ENCODE results near the gene ABCG5.
A peak's percentile ranks its signal among the peaks of the same experiment; 100 is the strongest.

ABCG5 gene

GRCh38 chr2:43774617-43775016 is 64.0 kb downstream of the ABCG5 start:
- no peaks in the 10 kb centered on the region for H3K4me1 ChIP-seq (ENCODE audit: insufficient read depth, low read length)
- no peaks in the 10 kb centered on the region for H3K27me3 ChIP-seq (ENCODE audit: control insufficient read depth in 1 of 2, insufficient read depth in 2 of 2, low read length in 2 of 2)
- H3K4me3 ChIP-seq (ENCODE audit: low read depth in 1 of 2, low read length in 2 of 2), result peak overlapping the region; percentile 83 to 84
- peak overlapping the region; percentile 78 for H3K27ac ChIP-seq (ENCODE audit: low read depth, low read length)
- H3K36me3 ChIP-seq (ENCODE audit: insufficient read depth, low read length), result peaks cover 15% of the 10 kb centered on the region
- H3K9me3 ChIP-seq (ENCODE audit: low read length), result no peaks in the 10 kb centered on the region
- H3K9ac ChIP-seq (ENCODE audit: low read length), result peak overlapping the region; percentile 67

DNA sequence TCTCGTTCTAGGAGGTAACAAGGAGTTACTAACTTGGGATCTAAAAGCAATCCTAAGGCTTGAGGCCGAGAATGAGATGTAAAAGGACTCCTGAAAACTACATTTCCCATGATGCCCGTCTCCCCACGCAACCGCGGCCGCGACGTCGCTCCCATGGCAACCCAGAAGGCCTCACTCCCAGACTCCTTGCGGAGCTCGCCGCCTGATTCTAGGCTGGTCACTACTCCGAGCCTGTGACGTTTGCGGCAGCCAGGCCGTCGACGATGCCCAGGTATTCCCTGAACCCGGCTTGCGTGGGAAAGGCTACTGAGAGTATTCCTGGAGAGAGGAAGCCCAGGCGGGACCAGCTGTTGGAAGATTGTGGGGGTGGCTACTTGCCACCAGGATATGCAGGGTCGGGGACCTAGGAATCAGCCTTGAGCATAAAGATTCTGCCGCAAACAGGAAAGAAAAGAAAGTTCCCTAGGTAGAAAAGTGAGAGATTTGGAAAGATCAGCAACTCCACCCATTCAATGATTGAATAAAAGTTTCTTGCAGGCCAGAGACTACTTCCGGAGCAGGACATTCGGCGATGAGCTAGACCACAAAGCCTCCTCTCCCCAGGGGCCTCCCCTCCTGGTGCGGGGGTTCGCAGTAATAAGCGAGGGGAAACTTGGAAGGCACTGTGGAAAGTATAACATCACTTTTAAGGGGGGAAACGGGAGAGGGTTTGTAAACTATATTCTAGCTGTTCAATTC is 64.6 kb downstream of the ABCG5 start, which contains the start of gene DYNC2LI1:
DYNC2LI1 (plus strand) TSS at position 164 of the 738 bp plus-strand sequence; CDS start at position 264, 100 bp downstream.
- Histone ChIP-seq H3K4me1 (ENCODE audit: insufficient read depth, low read length) (no peaks in the 10 kb centered on the region), H3K36me3 (ENCODE audit: insufficient read depth, low read length) (peaks cover 12% of the 10 kb centered on the region), H3K9me3 (ENCODE audit: low read length) (no peaks in the 10 kb centered on the region), H3K27ac (ENCODE audit: low read depth, low read length) (peak within 1 kb of the TSS; percentile 78), H3K4me3 (ENCODE audit: low read depth in 1 of 2, low read length in 2 of 2) (peak within 1 kb of the TSS; percentile 83 to 84), H3K9ac (ENCODE audit: low read length) (peak within 1 kb of the TSS; percentile 67), H3K27me3 (ENCODE audit: control insufficient read depth in 1 of 2, insufficient read depth in 2 of 2, low read length in 2 of 2) (no peaks in the 10 kb centered on the region)

DNA sequence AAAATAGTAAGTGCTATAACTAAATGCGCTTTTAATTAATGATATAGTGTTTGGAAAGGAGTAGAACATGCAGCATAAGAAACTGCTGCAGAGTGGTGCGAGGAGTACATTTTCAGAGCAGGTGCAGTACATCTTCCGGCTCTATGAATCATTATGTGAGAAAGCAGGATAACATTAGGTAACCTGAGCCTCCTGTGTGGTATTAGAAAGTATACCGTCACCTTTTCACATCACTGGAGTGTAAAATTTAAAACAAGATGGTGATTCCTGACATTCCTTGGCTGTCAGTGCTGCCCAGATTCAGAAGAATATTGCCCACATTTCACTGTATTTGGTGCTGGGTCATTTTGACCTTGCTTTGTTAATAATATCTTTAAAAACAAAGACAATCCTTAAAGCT is 72.6 kb downstream of the ABCG5 start:
- no peak overlapping the region for H3K27ac ChIP-seq (ENCODE audit: low read depth, low read length)

GRCh38 chr2:43764086-43764705 is 74.4 kb downstream of the ABCG5 start:
- Histone ChIP-seq H3K9ac (ENCODE audit: low read length) (no peak overlapping the region), H3K4me1 (ENCODE audit: insufficient read depth, low read length) (no peaks in the 10 kb centered on the region), H3K27me3 (ENCODE audit: control insufficient read depth in 1 of 2, insufficient read depth in 2 of 2, low read length in 2 of 2) (no peaks in the 10 kb centered on the region), H3K27ac (ENCODE audit: low read depth, low read length) (no peak overlapping the region), H3K4me3 (ENCODE audit: low read depth in 1 of 2, low read length in 2 of 2) (no peak overlapping the region), H3K9me3 (ENCODE audit: low read length) (no peaks in the 10 kb centered on the region), H3K36me3 (ENCODE audit: insufficient read depth, low read length) (peaks cover 12% of the 10 kb centered on the region)

More for the DNA sequence above, 72.6 kb downstream of the ABCG5 start:
- H3K36me3 ChIP-seq (ENCODE audit: insufficient read depth, low read length), result peaks cover 12% of the 10 kb centered on the region
- no peak overlapping the region for H3K9ac ChIP-seq (ENCODE audit: low read length)
- no peak overlapping the region for H3K4me3 ChIP-seq (ENCODE audit: low read depth in 1 of 2, low read length in 2 of 2)
- no peaks in the 10 kb centered on the region for H3K27me3 ChIP-seq (ENCODE audit: control insufficient read depth in 1 of 2, insufficient read depth in 2 of 2, low read length in 2 of 2)
- no peaks in the 10 kb centered on the region for H3K9me3 ChIP-seq (ENCODE audit: low read length)
- no peaks in the 10 kb centered on the region for H3K4me1 ChIP-seq (ENCODE audit: insufficient read depth, low read length)

DNA sequence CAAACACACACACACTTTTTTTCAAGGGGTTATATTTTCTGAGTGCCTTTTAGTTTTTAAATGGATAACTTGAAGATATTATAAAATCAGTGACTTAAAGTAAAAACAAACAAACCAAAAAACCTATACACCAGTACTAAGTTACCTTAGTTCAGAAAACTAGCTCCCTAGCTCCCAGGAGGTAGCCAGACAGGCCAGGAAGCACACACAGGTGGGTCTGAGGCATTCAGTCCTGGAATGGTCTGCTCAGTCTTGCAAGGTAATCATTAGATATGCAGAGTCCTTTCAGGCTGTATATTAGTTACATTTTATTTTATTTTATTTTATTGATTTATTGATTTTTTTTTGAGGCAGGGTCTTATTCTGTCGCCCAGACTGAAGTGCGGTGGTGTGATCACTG is 75.5 kb downstream of the ABCG5 start:
- H3K4me3 ChIP-seq (ENCODE audit: low read depth in 1 of 2, low read length in 2 of 2), result no peak overlapping the region
- no peaks in the 10 kb centered on the region for H3K4me1 ChIP-seq (ENCODE audit: insufficient read depth, low read length)
- H3K9ac ChIP-seq (ENCODE audit: low read length), result no peak overlapping the region
- no peaks in the 10 kb centered on the region for H3K9me3 ChIP-seq (ENCODE audit: low read length)
- H3K27me3 ChIP-seq (ENCODE audit: control insufficient read depth in 1 of 2, insufficient read depth in 2 of 2, low read length in 2 of 2), result no peaks in the 10 kb centered on the region
- H3K27ac ChIP-seq (ENCODE audit: low read depth, low read length), result no peak overlapping the region
- peaks cover 12% of the 10 kb centered on the region for H3K36me3 ChIP-seq (ENCODE audit: insufficient read depth, low read length)
